Hematopoietic multipotent progenitor cell (in vitro differentiated cells): ENCODE results near the gene GART. TPM values are rescaled to one million over a fixed set of nuclear protein-coding genes. Genes with fewer than 3 reads are reported as not detected.
"Not testable (repeated sequence)": the region's sequence is repeated elsewhere in the genome, so short reads cannot be mapped to it uniquely, and the experiment has no call there.

Experiments
- DNase-seq, 3 donors: peaks; one replicate each; pipeline ENCODE4 v3.0.0-alpha.2; 2011 to 2015; ENCODE audit warnings: low read depth in 2 of 3, low spot score in 2 of 3
- total RNA-seq: library from RNA; depleted of rRNA; stranded (reverse); fragments of >200 nt; gene quantifications from one replicate; pipeline ENCODE4 v1.2.3, GENCODE V29; 2012

GART gene
- total RNA-seq, 1 donor = 37.7 TPM

GRCh38 chr21:33478182-33478581 lies 63.7 kb downstream of the GART start:
- no peak for DNase-seq

- DNase-seq = no peak
Observed at GRCh38 chr21:33477066-33477465, 64.9 kb downstream of the GART start.

GRCh38 chr21:33473344-33473743 lies 68.6 kb downstream of the GART start:
- no peak for DNase-seq

DNA sequence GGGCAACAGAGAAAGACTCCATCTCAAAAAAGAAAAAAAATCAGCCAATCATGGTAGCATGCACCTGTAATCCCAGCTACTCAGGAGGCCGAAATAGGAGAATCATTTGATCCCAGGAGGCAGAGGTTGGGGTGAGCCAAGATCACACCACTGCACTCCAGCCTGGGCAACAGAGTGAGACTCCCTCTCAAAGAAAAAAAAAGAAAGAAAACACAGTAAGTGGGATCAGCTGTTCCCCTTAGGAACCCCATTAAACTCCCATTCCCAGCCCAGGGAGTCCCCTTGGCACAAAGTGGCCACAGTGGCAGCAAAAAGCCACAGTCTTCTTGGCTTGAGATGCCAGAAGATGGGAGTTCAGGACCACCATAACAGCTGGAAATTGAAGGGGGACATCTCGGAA lies 71.2 kb downstream of the GART start:
- DNase-seq = no peak

GRCh38 chr21:33469183-33469582 lies 72.7 kb downstream of the GART start:
- DNase-seq = not testable (repeated sequence)

DNA sequence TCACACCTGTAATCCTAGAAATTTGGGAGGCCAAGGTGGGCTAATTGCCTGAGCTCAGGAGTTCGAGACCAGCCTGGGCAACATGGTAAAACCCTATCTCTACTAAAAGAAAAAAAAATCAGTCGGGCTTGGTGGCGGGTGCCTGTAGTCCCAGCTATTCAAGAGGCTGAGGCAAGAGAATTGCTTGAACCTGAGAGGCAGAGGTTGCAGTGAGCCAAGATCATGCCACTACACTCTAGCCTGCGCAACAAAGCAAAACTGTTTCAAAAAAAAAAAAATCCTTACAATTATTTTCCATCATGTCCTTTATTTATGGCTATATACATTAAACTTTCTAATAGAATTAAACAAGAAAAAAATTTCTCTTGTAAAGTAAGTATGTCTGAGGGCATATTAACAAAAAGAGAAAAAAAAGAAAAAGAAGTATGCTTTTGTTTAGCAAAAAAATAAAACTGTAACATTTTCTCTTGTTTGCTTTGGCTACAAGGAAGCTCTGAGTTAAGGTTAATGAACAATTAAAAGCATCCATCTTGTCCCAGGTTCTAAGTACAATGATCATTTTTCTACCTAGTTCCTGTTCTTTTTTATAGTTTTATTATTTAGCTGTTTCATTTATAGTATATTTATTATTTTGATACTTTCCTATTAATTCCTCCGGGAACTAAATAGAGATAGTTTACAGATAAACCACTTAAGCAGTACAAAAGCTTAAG lies 80.2 kb downstream of the GART start:
- DNase-seq = no peak

- DNase-seq = no peak
Observed at GRCh38 chr21:33458861-33459260, 83.1 kb downstream of the GART start.

GRCh38 chr21:33455686-33456446 lies 86.1 kb downstream of the GART start:
- no peak for DNase-seq

Other genes with a start within 250 kb of the GART start
- gene IFNAR1, start 217.1 kb downstream of the GART start, total RNA-seq = 4.6 TPM
- 31.8 TPM for gene IFNGR2, start 138.7 kb downstream of the GART start, total RNA-seq
- 11.6 TPM for gene TMEM50B, start 62.1 kb downstream of the GART start, total RNA-seq
- gene DNAJC28, start 50.4 kb downstream of the GART start, total RNA-seq = 0.54 TPM
- gene SON, start 921 bp upstream of the GART start, total RNA-seq = 282 TPM
- 5.4 TPM for gene DONSON, start 46.6 kb upstream of the GART start, total RNA-seq
- 13.5 TPM for gene CRYZL1, start 99.6 kb upstream of the GART start, total RNA-seq
- 3.5 TPM for gene ITSN1, start 100.4 kb upstream of the GART start, total RNA-seq